ENCODE measurements around the gene PDZD7. TPM values are rescaled to one million over a fixed set of nuclear protein-coding genes. Genes with fewer than 3 reads are reported as not detected.

PDZD7 gene
- total and polyA plus RNA-seq, 2 of the 8 experiments (the other 6 are each of a cell fraction or from before 2014, with no cell fraction given) = 0.88 to 1.6 TPM

- TF ChIP-seq HDAC6 (IDR thresholded peaks at IDR 0.05; ENCODE audit: low read depth, low read length) (no peak), RAD21 (IDR thresholded peaks at IDR 0.05 in 1 of 2, conservative IDR thresholded peaks at IDR 0.05 in 1 of 2; ENCODE audit: low read depth in 2 of 2, low read length in 2 of 2) (no peak), TEAD4 (IDR thresholded peaks at IDR 0.05; ENCODE audit: low read depth, low read length) (no peak), RBBP5 (IDR thresholded peaks at IDR 0.05; ENCODE audit: borderline replicate concordance, low read depth, low read length) (peak; percentile 72; the same call in 1 of the 2 replicates), EP300 (IDR thresholded peaks at IDR 0.05; ENCODE audit: borderline replicate concordance in 1 of 2, low read depth in 2 of 2, low read length in 2 of 2) (no peak), RNF2 (IDR thresholded peaks at IDR 0.05; ENCODE audit: borderline replicate concordance, low read depth, low read length, missing control alignments, poor library complexity, severe bottlenecking) (no peak), BRCA1 (IDR thresholded peaks at IDR 0.05; ENCODE audit: low read depth, low read length) (peak; percentile 86), SAP30 (IDR thresholded peaks at IDR 0.05; ENCODE audit: insufficient read depth, insufficient replicate concordance, low read length) (no peak), CBX8 (IDR thresholded peaks at IDR 0.05; ENCODE audit: borderline replicate concordance, low read depth, low read length) (no peak), SP2 (IDR thresholded peaks at IDR 0.05; ENCODE audit: low read length) (no peak), JUN (IDR thresholded peaks at IDR 0.05; ENCODE audit: low read depth, low read length) (no peak), KDM1A (IDR thresholded peaks at IDR 0.05; ENCODE audit: borderline replicate concordance, low read length) (no peak), TBP (IDR thresholded peaks at IDR 0.05; ENCODE audit: low read depth, low read length) (peak; percentile 53), BCL11A (IDR thresholded peaks at IDR 0.05; ENCODE audit: low read depth in 2 of 2, low read length in 2 of 2) (no peak), SP1 (IDR thresholded peaks at IDR 0.05; ENCODE audit: low read depth, low read length) (peak; percentile 82), KDM5A (IDR thresholded peaks at IDR 0.05; ENCODE audit: low read length) (no peak)
Observed at GRCh38 chr10:101042667-101043362, 11.9 kb upstream of the PDZD7 start (continued).

Measured in H1 (cell line).